ENCODE results near the gene WWP2. TPM values are rescaled to one million over a fixed set of nuclear protein-coding genes. Genes with fewer than 3 reads are reported as not detected.

The WWP2 gene

Small RNA genes within 50 kb of the gene (small RNA-seq; reads per million reads assigned to genes)
- gene AC026468.1 (ENCODE audit: insufficient read depth) = not detected
- gene MIR140 (ENCODE audit: insufficient read depth) = 1,877 reads per million, percentile 99 among the genes with 10 or more reads in this experiment
- gene RF00091 (ENCODE audit: insufficient read depth) = not detected
